Adrenal gland (tissue), 12 donors: ENCODE measurements around the gene RWDD1. TPM values are rescaled to one million over a fixed set of nuclear protein-coding genes. Genes with fewer than 3 reads are reported as not detected.

Experiments used
- DNase-seq, 7 donors: peaks; one replicate each; pipeline ENCODE4 v3.0.0-alpha.2; 2019 to 2020
- H3K27ac ChIP-seq, 5 donors: fragments of 200-600 bp; sonication (generic) in 4 of 5; 1 replicate in 3 of 5; 2 replicates in 2 of 5; pipeline versions ENCODE4 v1.5.1 to v1.8.0; 2016 to 2020; ENCODE audit warnings: mild to moderate bottlenecking in 1 of 5
- H3K27me3 ChIP-seq: fragments of 200-600 bp; 2 replicates; pipeline ENCODE4 v1.8.0; 2021
- H3K36me3 ChIP-seq, 2 donors: fragments of 200-600 bp; replicated peaks in 1 of 2; 1 replicate in 1 of 2; 2 replicates in 1 of 2; pipeline versions ENCODE4 v1.5.1 to v1.8.0; 2018 to 2022
- H3K4me1 ChIP-seq, 2 donors: fragments of 200-600 bp; replicated peaks in 1 of 2; 1 replicate in 1 of 2; 2 replicates in 1 of 2; pipeline versions ENCODE4 v1.5.1 to v1.8.0; 2018 to 2021
- H3K4me3 ChIP-seq, 4 donors: fragments of 200-600 bp; sonication (generic) in 3 of 4; one replicate each; pipeline ENCODE4 v1.5.1; 2016 to 2018
- H3K9me3 ChIP-seq, 3 donors: fragments of 200-600 bp; sonication (generic) in 1 of 3; replicated peaks in 1 of 3; 1 replicate in 2 of 3; 2 replicates in 1 of 3; pipeline versions ENCODE4 v1.5.1 to v1.8.0; 2016 to 2021
- POLR2A ChIP-seq, 2 donors: fragments of 450-650 bp; IDR thresholded peaks; one replicate each; pipeline ENCODE4 v1.6.1; 2017; ENCODE audit warnings: antibody characterized with exemption in 2 of 2, mild to moderate bottlenecking in 2 of 2, moderate library complexity in 1 of 2
- WGBS, 4 donors: extraction: QIAGEN DNeasy Blood & Tissue Kit in 2 of 4; methylation state at CpG; one replicate each; pipeline versions ENCODE4 v1.1.5 to v1.1.7; 2013 to 2017; 5-methylcytosine and 5-hydroxymethylcytosine counted together
- intact Hi-C, 2 donors: fragments of 100-400 bp; cut with DNase I; formaldehyde crosslinking; loops; one replicate each; pipeline versions ENCODE4 v1.14.1 to v1.15.0; 2022 to 2023
- polyA plus RNA-seq, 3 donors: library from polyadenylated mRNA; stranded (reverse); fragments of 200-250 nt in 2 of 3; fragments of 350-450 nt in 1 of 3; fragmentation: Illumina TruSeq in 1 of 3; extraction: RNeasy Lipid Tissue Mini Kit (QIAGEN cat#74804) in 1 of 3; gene quantifications; one replicate each; pipeline ENCODE4 v1.2.3, GENCODE V29; 2013 to 2014
- total RNA-seq, 9 donors: library from RNA; depleted of rRNA in 4 of 9; stranded (reverse); fragments of >200 nt in 4 of 9; fragments of 120-200 nt in 1 of 9; fragmentation: NEBNext Ultra II Directional in 1 of 9; extraction: Animal tissue kit (Norgen Biotek cat#: 25700) in 1 of 9; gene quantifications; one replicate each; pipeline versions ENCODE4 v1.1.0 to v1.2.4, GENCODE V29; 2013 to 2023
- TF ChIP-seq, protein P1 (sequence below), 6 experiments: fragments of 450-650 bp in 4 of 6; fragments of 200-600 bp in 2 of 6; sonication (generic) in 1 of 6; IDR thresholded peaks; 1 replicate in 5 of 6; 2 replicates in 1 of 6; pipeline versions ENCODE4 v1.5.1 to v1.8.0; 2016 to 2021; ENCODE audit warnings: antibody characterized with exemption in 6 of 6, mild to moderate bottlenecking in 2 of 6, moderate library complexity in 1 of 6
- donor health status: healthy with polysubstance abuse.
- donor health status: Bipolar disorder and iron deficiency.
- donor health status: DM: yes; HTN: yes; CAD: no.
- donor health status: DM: no; HTN: no; CAD: no.
- donor health status: DM: no; HTN: no; CAD: no.
- donor health status: DM: yes; HTN: yes; CAD: no.

The RWDD1 gene
- total and polyA plus RNA-seq, 12 donors: 25.9 to 136 (median 50.8) TPM

DNA sequence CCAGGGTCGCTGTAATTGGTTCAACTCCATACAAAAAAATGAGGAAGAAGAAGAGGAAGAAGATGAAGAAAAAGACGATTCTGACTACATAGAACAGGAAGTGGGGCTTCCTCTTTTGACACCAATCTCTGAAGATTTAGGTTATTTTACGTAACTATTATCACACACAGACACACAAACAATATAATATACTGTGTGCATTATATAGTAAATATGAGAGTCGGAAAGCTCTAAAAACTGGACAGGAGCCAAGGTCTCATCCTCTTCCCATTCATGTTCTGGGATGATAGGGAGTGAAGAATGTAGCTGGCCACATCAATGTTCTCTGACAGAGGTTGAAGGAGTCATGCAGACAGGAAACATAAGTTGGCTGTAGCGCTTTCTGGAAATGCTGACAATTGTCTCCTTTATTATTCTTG, 58.3 kb downstream of the RWDD1 start:
- Histone ChIP-seq H3K9me3 (no peaks in the 10 kb centered on the region), H3K36me3 (no peaks in the 10 kb centered on the region), H3K4me3 (no peak overlapping the region), H3K27me3 (no peaks in the 10 kb centered on the region), H3K4me1 (no peaks in the 10 kb centered on the region), H3K27ac (no peak overlapping the region)
- 55 to 62% (median 61%) methylated on average over 5 of the region's 5 CpGs for whole genome bisulfite sequencing, 4 donors
- intact Hi-C loops: no loop called here
- DNase-seq: peak in 1 of 7 donors; percentile 11
- TF ChIP-seq, protein P1, sequence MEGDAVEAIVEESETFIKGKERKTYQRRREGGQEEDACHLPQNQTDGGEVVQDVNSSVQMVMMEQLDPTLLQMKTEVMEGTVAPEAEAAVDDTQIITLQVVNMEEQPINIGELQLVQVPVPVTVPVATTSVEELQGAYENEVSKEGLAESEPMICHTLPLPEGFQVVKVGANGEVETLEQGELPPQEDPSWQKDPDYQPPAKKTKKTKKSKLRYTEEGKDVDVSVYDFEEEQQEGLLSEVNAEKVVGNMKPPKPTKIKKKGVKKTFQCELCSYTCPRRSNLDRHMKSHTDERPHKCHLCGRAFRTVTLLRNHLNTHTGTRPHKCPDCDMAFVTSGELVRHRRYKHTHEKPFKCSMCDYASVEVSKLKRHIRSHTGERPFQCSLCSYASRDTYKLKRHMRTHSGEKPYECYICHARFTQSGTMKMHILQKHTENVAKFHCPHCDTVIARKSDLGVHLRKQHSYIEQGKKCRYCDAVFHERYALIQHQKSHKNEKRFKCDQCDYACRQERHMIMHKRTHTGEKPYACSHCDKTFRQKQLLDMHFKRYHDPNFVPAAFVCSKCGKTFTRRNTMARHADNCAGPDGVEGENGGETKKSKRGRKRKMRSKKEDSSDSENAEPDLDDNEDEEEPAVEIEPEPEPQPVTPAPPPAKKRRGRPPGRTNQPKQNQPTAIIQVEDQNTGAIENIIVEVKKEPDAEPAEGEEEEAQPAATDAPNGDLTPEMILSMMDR (IDR thresholded peaks at IDR 0.05): no peak
- no peak for TF ChIP-seq POLR2A (IDR thresholded peaks at IDR 0.05)

DNA sequence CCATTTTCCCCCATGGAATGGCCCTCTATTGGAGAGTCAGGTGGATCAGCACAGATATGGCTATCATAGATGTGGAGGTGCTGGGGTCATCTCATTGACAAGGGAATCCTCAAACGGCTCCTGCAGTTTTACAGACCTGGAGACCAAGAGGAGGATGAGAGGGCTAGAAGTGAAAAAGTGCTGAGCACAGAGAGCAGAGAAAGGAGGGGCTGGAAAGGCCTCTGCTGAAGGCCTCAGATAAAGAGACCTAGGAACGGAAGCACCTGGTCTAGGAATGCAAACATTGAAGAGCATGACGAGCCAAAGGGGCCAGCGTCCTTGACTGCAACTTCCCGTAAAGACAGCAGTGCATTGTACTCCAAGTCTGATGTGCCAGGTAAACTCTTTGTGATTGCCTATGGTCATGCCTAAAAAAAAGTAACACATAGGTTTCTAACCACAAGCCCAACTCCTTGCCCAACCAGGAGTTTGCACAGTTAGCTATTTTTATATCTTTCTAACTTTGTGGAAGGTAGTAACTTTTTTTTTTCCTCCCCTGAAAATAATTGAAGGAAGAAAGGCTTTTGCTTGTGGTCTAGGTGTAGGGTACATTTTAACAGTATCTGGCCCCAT, 60.2 kb downstream of the RWDD1 start:
- DNase-seq: peak in 1 of 7 donors; percentile 14
- Histone ChIP-seq H3K9me3 (no peaks in the 10 kb centered on the region), H3K4me1 (no peaks in the 10 kb centered on the region), H3K27ac (no peak overlapping the region), H3K36me3 (no peaks in the 10 kb centered on the region), H3K4me3 (no peak overlapping the region), H3K27me3 (no peaks in the 10 kb centered on the region)
- intact Hi-C loops: no loop called here
- 66 to 80% (median 70%) methylated on average over 5 of the region's 5 CpGs for WGBS, 4 donors
- TF ChIP-seq, protein P1 (IDR thresholded peaks at IDR 0.05): no peak
- no peak for TF ChIP-seq POLR2A (IDR thresholded peaks at IDR 0.05)

DNA sequence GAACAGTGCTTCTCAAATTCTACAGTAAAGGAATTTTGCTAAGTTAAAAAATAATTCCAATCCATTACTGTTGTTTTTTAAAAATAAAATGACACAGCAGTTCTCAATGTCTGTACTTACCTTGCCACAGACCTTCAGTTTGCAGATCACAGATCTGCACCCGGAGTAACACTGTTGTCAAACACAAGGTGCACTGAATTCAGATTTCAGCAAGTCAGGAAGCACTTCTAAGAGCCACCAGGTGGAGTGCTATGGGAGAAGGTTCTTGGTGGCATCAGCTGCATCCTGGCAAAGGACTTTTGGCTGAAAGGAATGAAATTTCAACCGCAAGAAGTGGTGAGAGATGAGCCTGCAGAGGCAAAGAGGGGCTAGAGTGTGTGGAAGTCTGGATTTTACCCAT, 62.4 kb downstream of the RWDD1 start:
- Histone ChIP-seq H3K4me3 (no peak overlapping the region), H3K4me1 (no peaks in the 10 kb centered on the region), H3K36me3 (peaks cover 3 to 4% of the 10 kb centered on the region in 2 donors), H3K27ac (no peak overlapping the region), H3K27me3 (no peaks in the 10 kb centered on the region), H3K9me3 (no peaks in the 10 kb centered on the region)
- DNase-seq: no peak
- TF ChIP-seq, protein P1 (IDR thresholded peaks at IDR 0.05): no peak
- no peak for TF ChIP-seq POLR2A (IDR thresholded peaks at IDR 0.05)
- intact Hi-C loops: no loop called here
- WGBS, 4 donors: 86 to 95% (median 91%) methylated on average over 2 of the region's 2 CpGs

Other genes with a start within 250 kb of the RWDD1 start
- gene DSE, start 200.6 kb upstream of the RWDD1 start, total RNA-seq: 10 to 100 TPM; 14.5 to 67.4 (median 40.5) TPM
- gene DSE, start 200.6 kb upstream of the RWDD1 start, polyA plus RNA-seq: 10 to 100 TPM in 1 of 3 donors, 1 to 10 TPM in 2; 7.7 to 17.2 (median 8.7) TPM
- 10 to 100 TPM in 1 of 9 donors, 1 to 10 TPM in 8; 1.1 to 55.3 (median 6.1) TPM for gene CALHM6, start 110.1 kb upstream of the RWDD1 start, total RNA-seq
- 10 to 100 TPM in 1 of 3 donors, 1 to 10 TPM in 2; 5.1 to 12.7 (median 10.0) TPM for gene CALHM6, start 110.1 kb upstream of the RWDD1 start, polyA plus RNA-seq
- 1 to 10 TPM in 5 of 9 donors, under 1 TPM in 4; 0.65 to 2.2 (median 1.3) TPM for gene CALHM5, start 59.9 kb upstream of the RWDD1 start, total RNA-seq
- gene CALHM5, start 59.9 kb upstream of the RWDD1 start, polyA plus RNA-seq: 1 to 10 TPM in 1 of 3 donors, under 1 TPM in 2; 0.32 to 1.0 (median 0.44) TPM
- under 1 TPM in 6 of 9 donors, not detected in 3; 0.16 to 0.57 (median 0.27) TPM for gene TRAPPC3L, start 25.8 kb upstream of the RWDD1 start, total RNA-seq
- gene TRAPPC3L, start 25.8 kb upstream of the RWDD1 start, polyA plus RNA-seq: under 1 TPM in 2 of 3 donors, not detected in 1; 0.10 to 0.31 TPM
- under 1 TPM in 1 of 9 donors, not detected in 8; 0.28 TPM for gene CALHM4, start 17.8 kb upstream of the RWDD1 start, total RNA-seq
- not detected for gene CALHM4, start 17.8 kb upstream of the RWDD1 start, polyA plus RNA-seq
- 1 to 10 TPM in 1 of 9 donors, under 1 TPM in 6, not detected in 2; 0.14 to 1.5 (median 0.42) TPM for gene RSPH4A, start 45.0 kb downstream of the RWDD1 start, total RNA-seq
- gene RSPH4A, start 45.0 kb downstream of the RWDD1 start, polyA plus RNA-seq: under 1 TPM; 0.64 to 0.84 (median 0.74) TPM
- gene ZUP1, start 97.3 kb downstream of the RWDD1 start, total RNA-seq: 10 to 100 TPM in 2 of 9 donors, 1 to 10 TPM in 7; 2.9 to 17.0 (median 8.0) TPM
- gene ZUP1, start 97.3 kb downstream of the RWDD1 start, polyA plus RNA-seq: 10 to 100 TPM; 11.2 to 14.2 (median 14.1) TPM
- gene KPNA5, start 109.7 kb downstream of the RWDD1 start, total RNA-seq: 10 to 100 TPM in 5 of 9 donors, 1 to 10 TPM in 4; 5.3 to 31.6 (median 13.1) TPM
- gene KPNA5, start 109.7 kb downstream of the RWDD1 start, polyA plus RNA-seq: 1 to 10 TPM; 2.7 to 8.9 (median 5.7) TPM
- 10 to 100 TPM in 1 of 9 donors, 1 to 10 TPM in 7, under 1 TPM in 1; 0.87 to 14.9 (median 3.8) TPM for gene FAM162B, start 194.2 kb downstream of the RWDD1 start, total RNA-seq
- gene FAM162B, start 194.2 kb downstream of the RWDD1 start, polyA plus RNA-seq: 10 to 100 TPM in 2 of 3 donors, 1 to 10 TPM in 1; 6.1 to 12.5 (median 10.5) TPM